Nephron (organoid): ENCODE results near the gene KASH5.
A peak's percentile ranks its signal among the peaks of the same experiment; 100 is the strongest.

ENCODE experiments used
- H3K27ac Mint-ChIP-seq, 3 experiments: 2 replicates each; pipeline ENCODE4 v1.8.0; 2020; ENCODE audit warnings: mixed read lengths in 3 of 3, mild to moderate bottlenecking in 2 of 3, moderate library complexity in 1 of 3
- H3K27me3 Mint-ChIP-seq: 2 replicates; pipeline ENCODE4 v1.8.0; 2021; ENCODE audit warnings: low read depth, mild to moderate bottlenecking, moderate library complexity, mixed read lengths
- H3K36me3 Mint-ChIP-seq: 2 replicates; pipeline ENCODE4 v1.8.0; 2020; ENCODE audit warnings: low read depth, mixed read lengths
- H3K4me1 Mint-ChIP-seq: 2 replicates; pipeline ENCODE4 v1.8.0; 2020; ENCODE audit warnings: mixed read lengths
- H3K4me3 Mint-ChIP-seq, 3 experiments: 2 replicates each; pipeline ENCODE4 v1.8.0; 2020; ENCODE audit warnings: mild to moderate bottlenecking in 3 of 3, mixed read lengths in 3 of 3, moderate library complexity in 2 of 3
- H3K9me3 Mint-ChIP-seq: 2 replicates; pipeline ENCODE4 v1.8.0; 2020; ENCODE audit warnings: mixed read lengths
- TF ChIP-seq, protein P1 (sequence below), 3 experiments: fragments of 200-600 bp; sonication (generic); IDR thresholded peaks; one replicate each; pipeline ENCODE4 v1.5.0; 2021; ENCODE audit warnings: antibody characterized with exemption in 3 of 3; ENCODE audit not compliant: unreplicated experiment in 3 of 3

The KASH5 gene

DNA sequence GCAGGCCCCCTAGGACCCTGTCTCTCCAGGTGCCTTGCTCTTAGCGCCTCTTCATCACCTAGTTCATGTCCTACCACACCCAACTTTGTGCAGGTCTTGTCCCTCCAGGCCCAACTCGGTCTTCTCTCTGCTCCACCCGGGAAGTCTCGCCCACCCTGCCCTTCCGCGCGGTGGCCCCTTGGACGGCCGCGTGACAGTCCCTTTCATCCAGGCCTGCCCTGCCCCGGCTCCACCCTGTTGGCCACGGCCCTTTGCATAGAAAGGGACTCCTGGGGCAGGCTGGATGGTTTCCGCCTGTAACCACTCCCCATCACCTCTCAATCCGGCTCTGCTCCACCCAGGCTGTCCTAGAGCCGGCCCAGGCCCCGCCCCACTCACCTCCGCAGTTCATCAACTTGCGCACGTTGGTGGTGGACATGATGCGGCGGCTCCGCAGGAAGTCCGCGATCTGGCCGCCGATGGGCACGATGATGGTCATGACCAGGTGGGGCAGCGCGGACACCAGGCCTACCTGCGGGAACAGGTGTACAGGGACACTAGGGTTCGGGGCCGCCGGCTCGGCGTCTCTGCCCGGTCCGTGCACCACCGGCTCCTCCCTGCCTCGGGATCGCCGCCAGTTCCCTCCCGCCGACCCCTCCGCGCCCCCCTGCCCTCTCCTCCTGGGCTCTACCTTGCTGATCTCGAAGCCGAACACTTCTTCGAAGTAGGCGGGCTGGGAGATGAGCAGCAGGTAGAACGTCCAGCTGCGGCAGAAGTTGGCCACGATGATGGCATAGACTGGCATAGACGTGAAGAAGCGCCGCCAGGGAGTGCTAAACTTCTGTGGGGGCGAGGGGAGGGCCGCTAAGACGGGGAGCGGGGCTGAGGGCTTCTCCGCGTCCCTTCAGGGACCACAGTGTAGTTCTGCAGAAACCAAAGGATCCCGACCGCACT, 44.4 kb downstream of the KASH5 start:
- peaks cover 98% of the 10 kb centered on the region for H3K27me3 Mint-ChIP-seq
- H3K4me1 Mint-ChIP-seq = peaks cover 5% of the 10 kb centered on the region
- TF ChIP-seq, protein P1, sequence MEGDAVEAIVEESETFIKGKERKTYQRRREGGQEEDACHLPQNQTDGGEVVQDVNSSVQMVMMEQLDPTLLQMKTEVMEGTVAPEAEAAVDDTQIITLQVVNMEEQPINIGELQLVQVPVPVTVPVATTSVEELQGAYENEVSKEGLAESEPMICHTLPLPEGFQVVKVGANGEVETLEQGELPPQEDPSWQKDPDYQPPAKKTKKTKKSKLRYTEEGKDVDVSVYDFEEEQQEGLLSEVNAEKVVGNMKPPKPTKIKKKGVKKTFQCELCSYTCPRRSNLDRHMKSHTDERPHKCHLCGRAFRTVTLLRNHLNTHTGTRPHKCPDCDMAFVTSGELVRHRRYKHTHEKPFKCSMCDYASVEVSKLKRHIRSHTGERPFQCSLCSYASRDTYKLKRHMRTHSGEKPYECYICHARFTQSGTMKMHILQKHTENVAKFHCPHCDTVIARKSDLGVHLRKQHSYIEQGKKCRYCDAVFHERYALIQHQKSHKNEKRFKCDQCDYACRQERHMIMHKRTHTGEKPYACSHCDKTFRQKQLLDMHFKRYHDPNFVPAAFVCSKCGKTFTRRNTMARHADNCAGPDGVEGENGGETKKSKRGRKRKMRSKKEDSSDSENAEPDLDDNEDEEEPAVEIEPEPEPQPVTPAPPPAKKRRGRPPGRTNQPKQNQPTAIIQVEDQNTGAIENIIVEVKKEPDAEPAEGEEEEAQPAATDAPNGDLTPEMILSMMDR (IDR thresholded peaks at IDR 0.05; ENCODE audit: unreplicated experiment in 3 of 3) = no peak
- peaks cover 4% of the 10 kb centered on the region for H3K36me3 Mint-ChIP-seq
- no peak overlapping the region for H3K27ac Mint-ChIP-seq
- H3K4me3 Mint-ChIP-seq = no peak overlapping the region
- H3K9me3 Mint-ChIP-seq = peaks cover 9% of the 10 kb centered on the region

DNA sequence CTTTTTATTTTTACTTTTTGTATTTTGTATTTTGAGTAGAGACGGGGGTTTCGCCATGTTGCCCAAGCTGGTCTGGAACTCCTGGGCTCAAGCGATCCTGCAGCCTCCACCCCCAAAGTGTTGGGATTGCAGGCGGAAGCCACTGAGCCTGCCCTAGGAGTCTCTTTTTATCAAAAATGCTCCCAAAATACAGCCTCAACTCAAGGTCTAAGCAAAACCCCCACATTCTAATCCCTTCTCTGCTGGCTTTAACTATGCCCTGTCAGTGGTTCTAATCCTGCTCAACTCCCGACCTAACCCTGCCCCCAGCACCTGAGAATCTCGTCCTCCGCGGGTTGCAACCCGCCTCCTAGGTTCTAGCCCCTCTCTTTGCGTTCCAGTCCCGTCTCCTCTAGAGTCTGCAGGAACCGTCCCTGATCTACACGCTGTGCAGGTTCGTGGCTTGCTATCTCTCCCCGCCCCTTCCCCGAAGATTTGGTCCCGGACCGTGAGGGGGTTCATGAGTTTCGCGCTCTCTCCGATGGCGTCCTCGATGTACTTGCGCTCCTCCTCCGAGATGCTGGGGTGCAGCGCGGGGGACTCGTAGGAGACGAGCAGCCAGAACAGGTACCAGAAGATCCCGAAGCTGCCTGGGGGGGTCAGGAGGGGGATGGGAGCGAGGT, 45.3 kb downstream of the KASH5 start:
- TF ChIP-seq, protein P1 (IDR thresholded peaks at IDR 0.05; ENCODE audit: unreplicated experiment in 3 of 3) = no peak
- Mint-ChIP-seq H3K36me3 (peaks cover 4% of the 10 kb centered on the region), H3K27ac (no peak overlapping the region), H3K4me1 (peaks cover 11% of the 10 kb centered on the region), H3K9me3 (peaks cover 9% of the 10 kb centered on the region), H3K27me3 (peaks cover 98% of the 10 kb centered on the region), H3K4me3 (no peak overlapping the region)

GRCh38 chr19:49434907-49435583, 47.0 kb downstream of the KASH5 start:
- Mint-ChIP-seq H3K9me3 (peaks cover 6% of the 10 kb centered on the region), H3K27ac (no peak overlapping the region), H3K4me1 (peaks cover 10% of the 10 kb centered on the region), H3K27me3 (peaks cover 98% of the 10 kb centered on the region), H3K36me3 (peaks cover 4% of the 10 kb centered on the region), H3K4me3 (no peak overlapping the region)
- TF ChIP-seq, protein P1 (IDR thresholded peaks at IDR 0.05; ENCODE audit: unreplicated experiment in 3 of 3) = no peak

GRCh38 chr19:49435670-49436069, 47.6 kb downstream of the KASH5 start:
- no peak overlapping the region for H3K27ac Mint-ChIP-seq
- TF ChIP-seq, protein P1 (IDR thresholded peaks at IDR 0.05; ENCODE audit: unreplicated experiment in 3 of 3) = no peak
- peaks cover 4% of the 10 kb centered on the region for H3K9me3 Mint-ChIP-seq
- peaks cover 4% of the 10 kb centered on the region for H3K36me3 Mint-ChIP-seq
- peaks cover 98% of the 10 kb centered on the region for H3K27me3 Mint-ChIP-seq
- no peak overlapping the region for H3K4me3 Mint-ChIP-seq
- peaks cover 12% of the 10 kb centered on the region for H3K4me1 Mint-ChIP-seq

DNA sequence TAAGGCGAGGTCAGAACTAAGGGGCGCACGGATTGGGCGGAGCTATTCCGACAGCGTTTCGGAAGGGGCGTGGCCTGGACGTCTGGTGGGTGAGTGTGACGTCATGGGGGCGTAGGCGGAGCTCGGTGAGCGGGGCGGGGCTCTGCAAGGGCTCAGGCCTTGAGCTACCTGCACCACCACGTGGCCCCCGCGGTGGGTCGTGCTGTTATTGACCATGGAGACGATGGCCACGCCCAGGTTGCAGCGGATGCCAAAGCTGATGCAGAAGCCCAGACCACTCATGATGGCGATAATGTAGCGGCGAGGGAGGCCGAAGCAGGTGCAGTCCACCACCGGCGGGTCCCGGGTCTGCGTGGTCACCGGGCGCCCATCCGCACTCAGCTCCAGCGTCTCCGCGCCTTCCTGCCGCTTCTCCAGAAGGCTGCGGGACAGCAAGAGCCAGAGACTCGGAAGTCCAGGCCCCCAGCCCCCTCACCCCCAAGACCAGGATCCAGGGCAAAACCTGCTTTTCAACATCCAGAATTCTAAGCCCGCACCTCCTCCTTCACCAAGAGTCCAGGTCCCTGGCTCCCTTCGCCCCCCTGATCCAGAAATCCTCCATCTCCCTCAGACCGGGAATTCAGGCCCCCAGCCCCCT, 48.5 kb downstream of the KASH5 start:
- Mint-ChIP-seq H3K4me3 (peak overlapping the region in 1 of 3 experiments; percentile 7), H3K4me1 (peaks cover 17% of the 10 kb centered on the region), H3K9me3 (peaks cover 4% of the 10 kb centered on the region), H3K36me3 (peaks cover 4% of the 10 kb centered on the region), H3K27ac (no peak overlapping the region), H3K27me3 (peaks cover 100% of the 10 kb centered on the region)
- TF ChIP-seq, protein P1 (IDR thresholded peaks at IDR 0.05; ENCODE audit: unreplicated experiment in 3 of 3) = no peak
